22Rv1 (cell line): ENCODE measurements around the gene KAZN.

ENCODE experiments used
- ZFX ChIP-seq: fragments of 450-650 bp; IDR thresholded peaks from 2 replicates; pipeline ENCODE4 v1.6.1; 2017; ENCODE audit warnings: antibody characterized with exemption, borderline replicate concordance
- TF ChIP-seq, protein P1 (sequence below): fragments of 450-650 bp; IDR thresholded peaks from 2 replicates; pipeline ENCODE4 v1.5.1; 2017; ENCODE audit warnings: mild to moderate bottlenecking

DNA sequence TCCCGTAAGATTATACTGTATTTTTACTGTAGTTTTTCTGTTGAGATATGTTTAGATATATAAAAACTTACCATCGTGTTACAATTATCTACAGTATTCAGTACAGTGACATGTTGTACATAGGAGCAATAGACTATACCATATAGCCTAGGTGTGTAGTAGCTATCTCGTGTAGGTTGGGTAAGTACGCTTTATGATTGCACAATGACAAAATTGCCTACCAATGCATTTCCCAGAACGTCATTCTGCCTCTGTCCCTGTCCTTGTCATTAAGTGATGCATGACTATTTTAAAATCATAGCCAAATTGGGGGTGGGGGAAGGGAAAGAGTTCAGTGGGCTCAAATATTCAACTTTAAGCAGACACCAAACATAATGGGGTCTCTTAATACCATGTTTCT lies 321.3 kb downstream of the KAZN start:
- TF ChIP-seq, protein P1, sequence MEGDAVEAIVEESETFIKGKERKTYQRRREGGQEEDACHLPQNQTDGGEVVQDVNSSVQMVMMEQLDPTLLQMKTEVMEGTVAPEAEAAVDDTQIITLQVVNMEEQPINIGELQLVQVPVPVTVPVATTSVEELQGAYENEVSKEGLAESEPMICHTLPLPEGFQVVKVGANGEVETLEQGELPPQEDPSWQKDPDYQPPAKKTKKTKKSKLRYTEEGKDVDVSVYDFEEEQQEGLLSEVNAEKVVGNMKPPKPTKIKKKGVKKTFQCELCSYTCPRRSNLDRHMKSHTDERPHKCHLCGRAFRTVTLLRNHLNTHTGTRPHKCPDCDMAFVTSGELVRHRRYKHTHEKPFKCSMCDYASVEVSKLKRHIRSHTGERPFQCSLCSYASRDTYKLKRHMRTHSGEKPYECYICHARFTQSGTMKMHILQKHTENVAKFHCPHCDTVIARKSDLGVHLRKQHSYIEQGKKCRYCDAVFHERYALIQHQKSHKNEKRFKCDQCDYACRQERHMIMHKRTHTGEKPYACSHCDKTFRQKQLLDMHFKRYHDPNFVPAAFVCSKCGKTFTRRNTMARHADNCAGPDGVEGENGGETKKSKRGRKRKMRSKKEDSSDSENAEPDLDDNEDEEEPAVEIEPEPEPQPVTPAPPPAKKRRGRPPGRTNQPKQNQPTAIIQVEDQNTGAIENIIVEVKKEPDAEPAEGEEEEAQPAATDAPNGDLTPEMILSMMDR = no peak
- TF ChIP-seq ZFX = no peak
